GM23338 (cell line): ENCODE measurements around the gene FAF2. TPM values are rescaled to one million over a fixed set of nuclear protein-coding genes. Genes with fewer than 3 reads are reported as not detected.

Source experiments
- ATAC-seq: fragments of 200-7000 bp; cut with Tn5 transposase; 3 replicates; pipeline ENCODE4 v1.9.1; 2020
- DNase-seq: peaks from one replicate; pipeline ENCODE4 v3.0.0-alpha.2; 2015; ENCODE audit warnings: low spot score
- H2AFZ ChIP-seq: fragments of 200-600 bp; sonication (generic); 2 replicates; pipeline ENCODE4 v1.8.0; 2016; ENCODE audit warnings: antibody characterized with exemption, mild to moderate bottlenecking, moderate library complexity
- H3F3A ChIP-seq: fragments of 200-600 bp; sonication (generic); replicated peaks from 2 replicates; pipeline ENCODE4 v1.8.0; 2017; ENCODE audit warnings: antibody characterized with exemption, mixed run types, low read depth
- H3K27ac ChIP-seq: fragments of 200-600 bp; sonication (generic); 2 replicates; pipeline ENCODE4 v1.6.1; 2016; ENCODE audit warnings: low read depth
- H3K27me3 ChIP-seq: fragments of 200-600 bp; sonication (generic); 2 replicates; pipeline ENCODE4 v1.8.0; 2016; ENCODE audit warnings: mild to moderate bottlenecking, mixed run types, moderate library complexity; ENCODE audit not compliant: insufficient read depth
- H3K36me3 ChIP-seq: fragments of 200-600 bp; sonication (generic); 2 replicates; pipeline ENCODE4 v1.8.0; 2016; ENCODE audit warnings: mild to moderate bottlenecking; ENCODE audit not compliant: insufficient read depth
- H3K4me1 ChIP-seq: fragments of 200-600 bp; sonication (generic); 2 replicates; pipeline ENCODE4 v1.8.0; 2016; ENCODE audit warnings: mild to moderate bottlenecking, moderate library complexity; ENCODE audit not compliant: insufficient read depth
- H3K4me2 ChIP-seq: fragments of 200-600 bp; sonication (generic); 2 replicates; pipeline ENCODE4 v1.7.1; 2017; ENCODE audit warnings: mixed run types
- H3K4me3 ChIP-seq: fragments of 200-600 bp; sonication (generic); 2 replicates; pipeline ENCODE4 v1.6.1; 2016; ENCODE audit warnings: mixed run types
- H3K79me2 ChIP-seq: fragments of 200-600 bp; sonication (generic); replicated peaks from 2 replicates; pipeline ENCODE4 v1.8.0; 2017; ENCODE audit warnings: mild to moderate bottlenecking; ENCODE audit not compliant: insufficient read depth
- H3K9me2 ChIP-seq: fragments of 200-600 bp; sonication (generic); 2 replicates; pipeline ENCODE4 v1.8.0; 2017; ENCODE audit not compliant: insufficient read depth
- H4K20me1 ChIP-seq: fragments of 200-600 bp; sonication (generic); replicated peaks from 2 replicates; pipeline ENCODE4 v1.8.0; 2017; ENCODE audit warnings: mild to moderate bottlenecking; ENCODE audit not compliant: insufficient read depth
- H3K27ac Mint-ChIP-seq: 2 replicates; pipeline ENCODE4 v1.8.0; 2020; ENCODE audit warnings: inconsistent platforms, mild to moderate bottlenecking, moderate library complexity, mixed read lengths
- H3K27me3 Mint-ChIP-seq: 3 replicates; pipeline ENCODE4 v1.8.0; 2022; ENCODE audit warnings: low read depth, mild to moderate bottlenecking, moderate library complexity, mixed read lengths, inconsistent platforms; ENCODE audit not compliant: insufficient read depth, poor library complexity
- H3K36me3 Mint-ChIP-seq: 3 replicates; pipeline ENCODE4 v1.8.0; 2021; ENCODE audit warnings: low read depth, mild to moderate bottlenecking, inconsistent platforms, moderate library complexity, mixed read lengths
- H3K4me1 Mint-ChIP-seq: 3 replicates; pipeline ENCODE4 v1.8.0; 2020; ENCODE audit warnings: mild to moderate bottlenecking, inconsistent platforms, mixed read lengths
- H3K4me3 Mint-ChIP-seq: 3 replicates; pipeline ENCODE4 v1.8.0; 2021; ENCODE audit warnings: moderate library complexity, mild to moderate bottlenecking, inconsistent platforms, mixed read lengths
- H3K9me3 Mint-ChIP-seq: 3 replicates; pipeline ENCODE4 v1.8.0; 2020; ENCODE audit warnings: moderate library complexity, mild to moderate bottlenecking, inconsistent platforms, mixed read lengths
- CREB1 ChIP-seq: fragments of 250-450 bp; sonication (Bioruptor Pico); IDR thresholded peaks from 2 replicates; pipeline ENCODE4 v1.5.0; 2020; ENCODE audit warnings: low read depth, mild to moderate bottlenecking, moderate library complexity
- ETS1 ChIP-seq: IDR thresholded peaks from 2 replicates; pipeline ENCODE4 v1.6.1; 2016; ENCODE audit warnings: antibody characterized with exemption
- EZH2 ChIP-seq: fragments of 200-600 bp; sonication (generic); IDR thresholded peaks from one replicate; pipeline ENCODE4 v1.8.0; 2017; ENCODE audit warnings: antibody characterized with exemption, mild to moderate bottlenecking, low read depth; ENCODE audit not compliant: unreplicated experiment
- NANOG ChIP-seq: IDR thresholded peaks from 2 replicates; pipeline ENCODE4 v1.6.1; 2016; ENCODE audit warnings: antibody characterized with exemption, borderline replicate concordance
- POLR2AphosphoS5 ChIP-seq: IDR thresholded peaks from 2 replicates; pipeline ENCODE4 v1.6.1; 2016; ENCODE audit warnings: antibody characterized with exemption, low read depth
- STAT1 ChIP-seq: IDR thresholded peaks from one replicate; pipeline ENCODE4 v1.6.1; 2016; ENCODE audit warnings: antibody characterized with exemption; ENCODE audit not compliant: unreplicated experiment
- ZNF331 ChIP-seq: fragments of 250-450 bp; sonication (Bioruptor Pico); IDR thresholded peaks from 2 replicates; pipeline ENCODE4 v1.5.0; 2020; ENCODE audit warnings: low read depth, mild to moderate bottlenecking, moderate library complexity
- ZNF462 ChIP-seq: fragments of 250-450 bp; sonication (Bioruptor Pico); IDR thresholded peaks from 2 replicates; pipeline ENCODE4 v1.5.0; 2020; ENCODE audit warnings: mild to moderate bottlenecking, moderate library complexity
- polyA plus RNA-seq: library from polyadenylated mRNA; unstranded; fragments of >200 nt; fragmentation: Nextera tagmentation; extraction: Ambion mirVana; gene quantifications from 2 replicates; pipeline ENCODE4 v1.2.1, GENCODE V29; 2016
- total RNA-seq: library from RNA; depleted of rRNA; stranded (reverse); fragments of >200 nt; shearing (Covaris generic); gene quantifications from 2 replicates; pipeline ENCODE4 v1.2.3, GENCODE V29; 2014

The FAF2 gene
- total and polyA plus RNA-seq, 2 experiments from 2014 or later, result 32.8 to 37.6 TPM

GRCh38 chr5:176401281-176402205 lies 46.6 kb upstream of the FAF2 start:
- Histone ChIP-seq H3F3A (no peaks in the 10 kb centered on the region), H3K27ac (no peak overlapping the region), H3K9me2 (no peaks in the 10 kb centered on the region), H3K79me2 (no peaks in the 10 kb centered on the region), H3K36me3 (no peaks in the 10 kb centered on the region), H3K27me3 (no peaks in the 10 kb centered on the region), H3K4me2 (no peak overlapping the region), H4K20me1 (no peaks in the 10 kb centered on the region; the same call in 1 of the 2 replicates), H3K4me3 (no peak overlapping the region), H2AFZ (no peak overlapping the region), H3K4me1 (no peaks in the 10 kb centered on the region)
- H3K27ac Mint-ChIP-seq, result peak overlapping the region; percentile 41; the same call in 1 of the 2 replicates
- no peak overlapping the region for H3K4me3 Mint-ChIP-seq
- H3K4me1 Mint-ChIP-seq, result peaks cover 16% of the 10 kb centered on the region
- ATAC-seq (no peak), DNase-seq (no peak)
- H3K36me3 Mint-ChIP-seq, result no peaks in the 10 kb centered on the region; the same call in 2 of the 3 replicates
- TF ChIP-seq POLR2AphosphoS5, result no peak
- no peak for TF ChIP-seq EZH2
- no peak for TF ChIP-seq STAT1
- no peak for TF ChIP-seq ETS1
- no peak for TF ChIP-seq CREB1 (CRISPR knock-in tag)
- TF ChIP-seq ZNF331 (CRISPR knock-in tag), result no peak
- TF ChIP-seq NANOG, result no peak
- no peak for TF ChIP-seq ZNF462 (CRISPR knock-in tag)
- H3K27me3 Mint-ChIP-seq, result peaks cover 7% of the 10 kb centered on the region
- H3K9me3 Mint-ChIP-seq, result no peaks in the 10 kb centered on the region
